Hematopoietic multipotent progenitor cell treated with erythropoietin and hydrocortisone succinate and interleukin-3 and kit ligand, for 15 days (in vitro differentiated cells): ENCODE data around the gene STAMBP.

Source experiments
- DNase-seq: peaks from one replicate; pipeline ENCODE4 v3.0.0-alpha.2; 2015; ENCODE audit warnings: low spot score

Gene STAMBP

GRCh38 chr2:73906847-73907505 is 78.2 kb downstream of the STAMBP start:
- DNase-seq = no peak

GRCh38 chr2:73907840-73908452 is 79.2 kb downstream of the STAMBP start:
- DNase-seq = peak; percentile 71

- DNase-seq = no peak
Observed at GRCh38 chr2:73908689-73909652, 80.2 kb downstream of the STAMBP start.

- DNase-seq = no peak
Observed at GRCh38 chr2:73910873-73911547, 82.2 kb downstream of the STAMBP start.

- no peak for DNase-seq
Observed at GRCh38 chr2:73911548-73912208, 82.9 kb downstream of the STAMBP start.

- no peak for DNase-seq
Observed at GRCh38 chr2:73913414-73914054, 84.8 kb downstream of the STAMBP start.

GRCh38 chr2:73914667-73915066 is 85.9 kb downstream of the STAMBP start:
- no peak for DNase-seq

- no peak for DNase-seq
Observed at GRCh38 chr2:73915437-73915993, 86.8 kb downstream of the STAMBP start.

GRCh38 chr2:73916666-73917065 is 87.9 kb downstream of the STAMBP start:
- no peak for DNase-seq

GRCh38 chr2:73917296-73917695 is 88.5 kb downstream of the STAMBP start:
- DNase-seq = no peak

GRCh38 chr2:73917696-73918207 is 89.0 kb downstream of the STAMBP start:
- DNase-seq = no peak

- no peak for DNase-seq
Observed at GRCh38 chr2:73918856-73919255, 90.1 kb downstream of the STAMBP start.

GRCh38 chr2:73919596-73920228 is 91.0 kb downstream of the STAMBP start:
- no peak for DNase-seq

- peak; percentile 66 for DNase-seq
Observed at GRCh38 chr2:73920577-73921545, 92.1 kb downstream of the STAMBP start.

- DNase-seq = no peak
Observed at GRCh38 chr2:73921581-73921980, 92.8 kb downstream of the STAMBP start.

GRCh38 chr2:73922681-73923080 is 93.9 kb downstream of the STAMBP start:
- DNase-seq = no peak
